Neural cell (in vitro differentiated cells): ENCODE measurements around the gene KCNIP3. TPM values are rescaled to one million over a fixed set of nuclear protein-coding genes. Genes with fewer than 3 reads are reported as not detected.

Source experiments
- H2AFZ ChIP-seq: fragments of 200-600, 300-800 bp; sonication (generic), shearing (Covaris generic); 2 replicates; pipeline ENCODE4 v1.6.0; 2014; ENCODE audit warnings: low read depth, mild to moderate bottlenecking, antibody characterized with exemption, low read length, moderate library complexity
- H3F3A ChIP-seq: fragments of 200-600 bp; shearing (Covaris generic); 2 replicates; pipeline ENCODE4 v1.6.1; 2016; ENCODE audit warnings: mild to moderate bottlenecking, moderate library complexity, mixed read lengths, antibody characterized with exemption, low read length; ENCODE audit not compliant: insufficient read depth, poor library complexity, severe bottlenecking
- H3K27ac ChIP-seq: fragments of 200-600, 300-800 bp; sonication (generic), shearing (Covaris generic); 2 replicates; pipeline ENCODE4 v1.5.1; 2014; ENCODE audit warnings: mild to moderate bottlenecking, low read length, moderate library complexity
- H3K27me3 ChIP-seq: fragments of 300-800, 200-600 bp; sonication (generic), shearing (Covaris generic); 2 replicates; pipeline ENCODE4 v1.6.0; 2014; ENCODE audit warnings: mild to moderate bottlenecking, low read depth, low read length, moderate library complexity; ENCODE audit not compliant: insufficient read depth
- H3K36me3 ChIP-seq: fragments of 300-800, 200-600 bp; sonication (generic), shearing (Covaris generic); 2 replicates; pipeline ENCODE4 v1.5.1; 2014; ENCODE audit warnings: mild to moderate bottlenecking, antibody characterized with exemption, low read length, moderate library complexity; ENCODE audit not compliant: insufficient read depth
- H3K4me2 ChIP-seq: fragments of 300-800, 200-600 bp; sonication (generic), shearing (Covaris generic); 2 replicates; pipeline ENCODE4 v1.6.0; 2014; ENCODE audit warnings: mild to moderate bottlenecking, low read length
- H3K4me3 ChIP-seq: fragments of 300-800, 200-600 bp; sonication (generic), shearing (Covaris generic); 2 replicates; pipeline ENCODE4 v1.5.1; 2014; ENCODE audit warnings: mild to moderate bottlenecking, low read length, moderate library complexity
- H3K79me2 ChIP-seq: fragments of 200-600 bp; shearing (Covaris generic); replicated peaks from 2 replicates; pipeline ENCODE4 v1.6.0; 2014; ENCODE audit warnings: mild to moderate bottlenecking, low read length, moderate library complexity; ENCODE audit not compliant: insufficient read depth
- H3K9ac ChIP-seq: fragments of 300-800, 200-600 bp; sonication (generic), shearing (Covaris generic); 2 replicates; pipeline ENCODE4 v1.6.1; 2016; ENCODE audit warnings: mild to moderate bottlenecking, low read length, mixed read lengths
- H3K9me2 ChIP-seq: fragments of 200-600 bp; shearing (Covaris generic); 2 replicates; pipeline ENCODE4 v1.6.1; 2016; ENCODE audit warnings: mild to moderate bottlenecking, low read length, mixed read lengths; ENCODE audit not compliant: insufficient read depth
- H3K9me3 ChIP-seq: fragments of 200-600, 300-800 bp; sonication (generic), shearing (Covaris generic); 2 replicates; pipeline ENCODE4 v1.6.1; 2016; ENCODE audit warnings: mild to moderate bottlenecking, mixed run types, low read length, moderate library complexity, mixed read lengths
- H4K20me1 ChIP-seq: fragments of 200-600 bp; shearing (Covaris generic); 2 replicates; pipeline ENCODE4 v1.6.1; 2016; ENCODE audit warnings: mild to moderate bottlenecking, mixed run types; ENCODE audit not compliant: insufficient read depth
- CTCF ChIP-seq: fragments of 450-650 bp; IDR thresholded peaks from 2 replicates; pipeline ENCODE4 v1.5.1; 2014; ENCODE audit warnings: antibody characterized with exemption, mild to moderate bottlenecking, moderate library complexity; ENCODE audit not compliant: poor library complexity, severe bottlenecking
- EP300 ChIP-seq: fragments of 450-650 bp; conservative IDR thresholded peaks from 2 replicates; pipeline ENCODE4 v1.6.1; 2014; ENCODE audit warnings: antibody characterized with exemption, mild to moderate bottlenecking, moderate library complexity; ENCODE audit not compliant: poor library complexity, severe bottlenecking
- EZH2 ChIP-seq: fragments of 200-600, 300-800 bp; shearing (Covaris generic), sonication (generic); IDR thresholded peaks from 2 replicates; pipeline ENCODE4 v1.6.1; 2014; ENCODE audit warnings: antibody characterized with exemption, low read length, borderline replicate concordance, mild to moderate bottlenecking; ENCODE audit not compliant: insufficient read depth, poor library complexity, severe bottlenecking
- MXI1 ChIP-seq: fragments of 450-650 bp; conservative IDR thresholded peaks from 2 replicates; pipeline ENCODE4 v1.6.1; 2014; ENCODE audit warnings: antibody characterized with exemption, mild to moderate bottlenecking; ENCODE audit not compliant: poor library complexity, severe bottlenecking
- POLR2AphosphoS5 ChIP-seq: IDR thresholded peaks from 2 replicates; pipeline ENCODE4 v1.6.1; 2012
- RAD21 ChIP-seq: fragments of 450-650 bp; conservative IDR thresholded peaks from 2 replicates; pipeline ENCODE4 v1.6.1; 2014; ENCODE audit warnings: antibody characterized with exemption, mild to moderate bottlenecking, moderate library complexity
- SMC3 ChIP-seq: fragments of 450-650 bp; conservative IDR thresholded peaks from 2 replicates; pipeline ENCODE4 v1.6.1; 2014; ENCODE audit warnings: antibody characterized with exemption, mild to moderate bottlenecking, moderate library complexity; ENCODE audit not compliant: poor library complexity
- TAF1 ChIP-seq: IDR thresholded peaks from 2 replicates; pipeline ENCODE4 v1.6.1; 2012; ENCODE audit warnings: low read depth
- polyA plus RNA-seq: library from polyadenylated mRNA; depleted of rRNA; stranded (reverse); fragments of >200 nt; gene quantifications from 2 replicates; pipeline ENCODE4 v1.2.3, GENCODE V29; 2014
- TF ChIP-seq, protein P1 (sequence below): IDR thresholded peaks from 2 replicates; pipeline ENCODE4 v1.6.1; 2012; ENCODE audit warnings: borderline replicate concordance

KCNIP3 gene
- polyA plus RNA-seq, 1 donor from 2014 or later, result not detected

DNA sequence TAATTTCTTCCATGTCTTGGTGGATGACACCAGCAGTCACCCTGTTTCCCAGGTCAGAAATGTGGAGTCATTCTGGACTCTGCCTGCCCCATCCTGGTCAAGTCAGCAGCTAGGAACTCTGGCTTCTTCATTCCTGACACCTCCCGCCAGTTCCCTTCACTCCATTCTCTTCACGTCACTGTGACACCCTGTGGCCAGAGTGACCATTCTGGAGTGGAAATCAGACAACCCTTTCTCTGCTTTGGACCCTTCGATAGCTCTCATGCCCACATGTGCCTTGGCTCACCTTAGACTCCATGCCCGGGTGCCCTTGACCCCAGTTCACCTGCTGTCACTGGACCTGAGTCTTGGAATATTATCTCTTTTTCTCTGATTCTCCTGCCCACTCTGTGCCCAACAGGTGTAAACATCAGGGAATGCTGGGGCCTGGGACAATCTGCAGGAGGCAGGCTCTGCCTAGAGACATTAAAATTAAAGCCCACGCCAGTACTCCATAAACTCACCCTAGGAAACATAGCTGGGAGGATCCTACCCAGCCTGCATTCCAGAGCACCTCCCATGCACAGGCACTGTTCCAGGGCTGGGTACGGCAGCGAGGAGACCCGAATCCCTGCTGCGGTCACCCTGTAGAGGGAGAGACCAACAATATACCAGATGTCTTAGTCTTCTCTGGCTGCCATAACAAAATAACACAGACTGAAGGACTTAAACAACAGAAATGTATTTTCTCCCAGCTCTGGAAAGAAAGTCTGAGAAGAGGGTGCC is 64.3 kb downstream of the KCNIP3 start:
- Histone ChIP-seq H3K9me3 (peaks cover 9% of the 10 kb centered on the region), H3K79me2 (no peaks in the 10 kb centered on the region)

GRCh38 chr2:95362486-95362885 is 65.3 kb downstream of the KCNIP3 start:
- Histone ChIP-seq H3K9ac (no peak overlapping the region), H3K4me2 (no peak overlapping the region), H3K79me2 (no peaks in the 10 kb centered on the region), H3F3A (no peaks in the 10 kb centered on the region), H3K4me3 (no peak overlapping the region), H3K9me3 (peaks cover 4% of the 10 kb centered on the region), H3K36me3 (no peaks in the 10 kb centered on the region), H4K20me1 (no peaks in the 10 kb centered on the region), H2AFZ (no peak overlapping the region), H3K9me2 (no peaks in the 10 kb centered on the region), H3K27ac (no peak overlapping the region), H3K27me3 (no peaks in the 10 kb centered on the region)
- TF ChIP-seq MXI1, result no peak
- no peak for TF ChIP-seq SMC3
- no peak for TF ChIP-seq EZH2
- TF ChIP-seq, protein P1, sequence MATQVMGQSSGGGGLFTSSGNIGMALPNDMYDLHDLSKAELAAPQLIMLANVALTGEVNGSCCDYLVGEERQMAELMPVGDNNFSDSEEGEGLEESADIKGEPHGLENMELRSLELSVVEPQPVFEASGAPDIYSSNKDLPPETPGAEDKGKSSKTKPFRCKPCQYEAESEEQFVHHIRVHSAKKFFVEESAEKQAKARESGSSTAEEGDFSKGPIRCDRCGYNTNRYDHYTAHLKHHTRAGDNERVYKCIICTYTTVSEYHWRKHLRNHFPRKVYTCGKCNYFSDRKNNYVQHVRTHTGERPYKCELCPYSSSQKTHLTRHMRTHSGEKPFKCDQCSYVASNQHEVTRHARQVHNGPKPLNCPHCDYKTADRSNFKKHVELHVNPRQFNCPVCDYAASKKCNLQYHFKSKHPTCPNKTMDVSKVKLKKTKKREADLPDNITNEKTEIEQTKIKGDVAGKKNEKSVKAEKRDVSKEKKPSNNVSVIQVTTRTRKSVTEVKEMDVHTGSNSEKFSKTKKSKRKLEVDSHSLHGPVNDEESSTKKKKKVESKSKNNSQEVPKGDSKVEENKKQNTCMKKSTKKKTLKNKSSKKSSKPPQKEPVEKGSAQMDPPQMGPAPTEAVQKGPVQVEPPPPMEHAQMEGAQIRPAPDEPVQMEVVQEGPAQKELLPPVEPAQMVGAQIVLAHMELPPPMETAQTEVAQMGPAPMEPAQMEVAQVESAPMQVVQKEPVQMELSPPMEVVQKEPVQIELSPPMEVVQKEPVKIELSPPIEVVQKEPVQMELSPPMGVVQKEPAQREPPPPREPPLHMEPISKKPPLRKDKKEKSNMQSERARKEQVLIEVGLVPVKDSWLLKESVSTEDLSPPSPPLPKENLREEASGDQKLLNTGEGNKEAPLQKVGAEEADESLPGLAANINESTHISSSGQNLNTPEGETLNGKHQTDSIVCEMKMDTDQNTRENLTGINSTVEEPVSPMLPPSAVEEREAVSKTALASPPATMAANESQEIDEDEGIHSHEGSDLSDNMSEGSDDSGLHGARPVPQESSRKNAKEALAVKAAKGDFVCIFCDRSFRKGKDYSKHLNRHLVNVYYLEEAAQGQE, result no peak
- no peak for TF ChIP-seq TAF1
- no peak for TF ChIP-seq EP300
- no peak for TF ChIP-seq RAD21

More for the DNA sequence above, 64.3 kb downstream of the KCNIP3 start:
- H3K4me3 ChIP-seq, result no peak overlapping the region
- H3K27ac ChIP-seq, result no peak overlapping the region
- no peaks in the 10 kb centered on the region for H3F3A ChIP-seq
- no peaks in the 10 kb centered on the region for H4K20me1 ChIP-seq
- no peaks in the 10 kb centered on the region for H3K36me3 ChIP-seq
- H3K4me2 ChIP-seq, result no peak overlapping the region
- no peaks in the 10 kb centered on the region for H3K27me3 ChIP-seq
- H3K9ac ChIP-seq, result no peak overlapping the region
- no peak for TF ChIP-seq EZH2
- no peak for TF ChIP-seq POLR2AphosphoS5
- TF ChIP-seq RAD21, result no peak
- TF ChIP-seq, protein P1, result no peak
- TF ChIP-seq SMC3, result no peak
- no peak for TF ChIP-seq EP300
- TF ChIP-seq MXI1, result no peak
- no peak for TF ChIP-seq TAF1
- TF ChIP-seq CTCF, result no peak
- H2AFZ ChIP-seq, result no peak overlapping the region
- H3K9me2 ChIP-seq, result no peaks in the 10 kb centered on the region
